ENCODE results near the gene BICC1. TPM values are rescaled to one million over a fixed set of nuclear protein-coding genes. Genes with fewer than 3 reads are reported as not detected.

Gene BICC1
- total RNA-seq, 1 donor from 2014 or later: 1.1 TPM

DNA sequence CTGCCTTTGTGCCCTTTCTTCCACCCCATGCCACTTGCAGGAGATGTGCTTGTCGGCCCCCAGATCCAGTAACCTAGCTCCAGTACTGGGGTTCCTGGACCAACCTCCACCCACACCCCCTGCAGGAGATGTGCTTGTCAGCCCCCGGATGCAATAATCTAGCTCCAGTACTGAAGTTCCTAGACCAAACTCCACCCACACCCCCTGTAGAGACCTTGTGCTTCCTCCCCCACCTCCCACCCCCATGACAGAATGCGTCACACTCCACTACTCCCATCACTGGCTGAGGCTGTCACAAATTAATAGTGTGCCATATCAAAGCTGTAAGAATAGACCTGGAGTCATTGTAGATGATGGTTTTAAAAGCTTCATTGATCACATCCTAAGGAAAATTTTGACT is 185.0 kb downstream of the BICC1 start:
- no peaks in the 10 kb centered on the region for H3K9me3 Mint-ChIP-seq (ENCODE audit: unreplicated experiment)
- H3K4me1 Mint-ChIP-seq (ENCODE audit: unreplicated experiment): no peaks in the 10 kb centered on the region

DNA sequence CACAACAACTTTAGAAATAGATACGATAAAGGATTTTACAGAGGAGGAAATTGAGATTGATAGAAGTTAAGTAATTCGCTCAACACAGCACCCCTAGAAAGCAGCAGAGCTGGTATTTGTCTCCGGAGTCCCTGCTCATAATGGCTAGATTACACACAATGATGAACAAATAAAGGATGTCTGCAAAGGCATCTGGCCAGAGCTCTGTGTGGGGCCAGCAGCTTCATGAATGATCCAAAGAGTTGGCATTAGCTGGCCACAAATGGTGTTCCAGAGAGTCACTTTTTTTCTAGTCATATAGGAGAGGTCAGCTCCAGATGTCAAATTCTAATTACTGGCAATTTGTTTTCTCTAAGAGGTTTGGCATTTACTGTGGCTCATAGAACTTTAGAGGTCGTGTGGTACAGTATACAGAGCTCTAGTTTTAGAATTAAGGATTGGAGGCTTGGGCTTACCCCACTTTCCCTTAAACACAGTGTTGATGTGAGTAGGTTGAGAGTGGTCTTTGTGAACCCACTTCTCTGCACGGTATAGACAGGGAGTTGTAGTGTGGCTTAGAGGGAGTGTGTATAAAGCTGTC is 186.2 kb downstream of the BICC1 start:
- no peaks in the 10 kb centered on the region for H3K9me3 Mint-ChIP-seq (ENCODE audit: unreplicated experiment)
- DNase-seq (ENCODE audit: low spot score): no peak
- no peak overlapping the region for H3K4me3 Mint-ChIP-seq (ENCODE audit: unreplicated experiment)
- no peak overlapping the region for H3K27ac Mint-ChIP-seq (ENCODE audit: unreplicated experiment)
- TF ChIP-seq, protein P1, sequence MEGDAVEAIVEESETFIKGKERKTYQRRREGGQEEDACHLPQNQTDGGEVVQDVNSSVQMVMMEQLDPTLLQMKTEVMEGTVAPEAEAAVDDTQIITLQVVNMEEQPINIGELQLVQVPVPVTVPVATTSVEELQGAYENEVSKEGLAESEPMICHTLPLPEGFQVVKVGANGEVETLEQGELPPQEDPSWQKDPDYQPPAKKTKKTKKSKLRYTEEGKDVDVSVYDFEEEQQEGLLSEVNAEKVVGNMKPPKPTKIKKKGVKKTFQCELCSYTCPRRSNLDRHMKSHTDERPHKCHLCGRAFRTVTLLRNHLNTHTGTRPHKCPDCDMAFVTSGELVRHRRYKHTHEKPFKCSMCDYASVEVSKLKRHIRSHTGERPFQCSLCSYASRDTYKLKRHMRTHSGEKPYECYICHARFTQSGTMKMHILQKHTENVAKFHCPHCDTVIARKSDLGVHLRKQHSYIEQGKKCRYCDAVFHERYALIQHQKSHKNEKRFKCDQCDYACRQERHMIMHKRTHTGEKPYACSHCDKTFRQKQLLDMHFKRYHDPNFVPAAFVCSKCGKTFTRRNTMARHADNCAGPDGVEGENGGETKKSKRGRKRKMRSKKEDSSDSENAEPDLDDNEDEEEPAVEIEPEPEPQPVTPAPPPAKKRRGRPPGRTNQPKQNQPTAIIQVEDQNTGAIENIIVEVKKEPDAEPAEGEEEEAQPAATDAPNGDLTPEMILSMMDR (IDR thresholded peaks at IDR 0.05; ENCODE audit: unreplicated experiment): no peak
- H3K27me3 Mint-ChIP-seq (ENCODE audit: unreplicated experiment): peaks cover 2% of the 10 kb centered on the region
- no peaks in the 10 kb centered on the region for H3K4me1 Mint-ChIP-seq (ENCODE audit: unreplicated experiment)
- H3K36me3 Mint-ChIP-seq (ENCODE audit: low read depth, unreplicated experiment): no peaks in the 10 kb centered on the region

More for the DNA sequence above, 185.0 kb downstream of the BICC1 start:
- no peaks in the 10 kb centered on the region for H3K36me3 Mint-ChIP-seq (ENCODE audit: low read depth, unreplicated experiment)
- no peak for DNase-seq (ENCODE audit: low spot score)
- peaks cover 3% of the 10 kb centered on the region for H3K27me3 Mint-ChIP-seq (ENCODE audit: unreplicated experiment)
- no peak overlapping the region for H3K27ac Mint-ChIP-seq (ENCODE audit: unreplicated experiment)
- no peak overlapping the region for H3K4me3 Mint-ChIP-seq (ENCODE audit: unreplicated experiment)
- TF ChIP-seq, protein P1 (IDR thresholded peaks at IDR 0.05; ENCODE audit: unreplicated experiment): no peak

DNA sequence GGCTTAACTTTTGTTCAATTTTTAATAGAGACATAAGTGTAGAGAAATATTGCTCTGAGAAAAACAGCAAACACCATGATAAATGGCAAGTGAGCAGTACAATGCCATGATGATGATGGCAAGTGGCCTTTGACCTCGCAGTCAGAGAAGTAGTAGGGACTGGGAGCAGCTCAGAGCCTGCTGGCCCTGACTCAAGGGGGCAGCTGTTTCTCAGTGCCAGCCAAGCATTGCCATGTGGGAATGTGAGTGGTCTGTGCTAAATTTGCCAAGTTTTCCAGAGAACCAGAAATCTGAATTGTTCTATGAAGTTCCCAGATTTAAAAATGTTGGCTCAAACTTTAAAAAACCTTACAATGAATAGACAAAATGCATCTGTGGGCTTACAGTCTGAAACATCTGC is 187.9 kb downstream of the BICC1 start:
- no peak overlapping the region for H3K4me3 Mint-ChIP-seq (ENCODE audit: unreplicated experiment)

DNA sequence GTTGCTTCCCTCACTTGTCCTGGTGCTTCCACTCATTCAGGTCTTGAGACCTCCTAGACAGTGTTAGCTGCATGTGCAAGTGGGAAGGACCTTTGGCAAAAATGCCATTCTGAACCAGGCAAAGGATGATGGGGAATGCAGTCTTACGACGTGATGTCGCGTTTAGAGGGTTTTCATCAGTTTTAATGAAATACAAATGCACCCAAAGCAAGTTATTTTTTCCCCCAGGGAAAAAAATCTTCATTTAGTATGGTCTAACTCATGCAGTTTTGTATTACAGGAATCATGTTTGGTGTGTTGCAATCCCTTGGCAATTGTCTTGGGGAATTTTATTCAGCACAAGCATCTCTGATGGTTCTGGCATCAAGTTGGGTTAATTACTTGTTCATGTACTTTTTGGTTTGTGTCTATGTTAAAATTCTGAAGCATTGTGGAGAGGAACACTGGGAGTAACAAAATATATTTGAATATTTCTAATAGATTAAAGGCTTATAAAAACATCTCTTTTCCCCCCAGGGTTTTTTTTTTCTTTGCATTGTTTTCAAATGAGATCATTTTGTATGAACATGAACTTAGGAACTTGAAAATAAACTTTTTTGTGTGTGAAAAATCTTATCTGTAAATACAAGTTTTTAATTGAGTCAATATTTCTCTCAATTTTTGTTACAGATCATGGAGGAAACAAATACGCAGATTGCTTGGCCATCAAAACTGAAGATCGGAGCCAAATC is 188.9 kb downstream of the BICC1 start:
- Mint-ChIP-seq H3K27ac (ENCODE audit: unreplicated experiment) (no peak overlapping the region), H3K9me3 (ENCODE audit: unreplicated experiment) (no peaks in the 10 kb centered on the region), H3K4me1 (ENCODE audit: unreplicated experiment) (no peaks in the 10 kb centered on the region), H3K27me3 (ENCODE audit: unreplicated experiment) (no peaks in the 10 kb centered on the region), H3K4me3 (ENCODE audit: unreplicated experiment) (no peak overlapping the region), H3K36me3 (ENCODE audit: low read depth, unreplicated experiment) (no peaks in the 10 kb centered on the region)
- TF ChIP-seq, protein P1 (IDR thresholded peaks at IDR 0.05; ENCODE audit: unreplicated experiment): no peak
- DNase-seq (ENCODE audit: low spot score): no peak

More for the DNA sequence above, 187.9 kb downstream of the BICC1 start:
- TF ChIP-seq, protein P1 (IDR thresholded peaks at IDR 0.05; ENCODE audit: unreplicated experiment): no peak
- Mint-ChIP-seq H3K9me3 (ENCODE audit: unreplicated experiment) (no peaks in the 10 kb centered on the region), H3K4me1 (ENCODE audit: unreplicated experiment) (no peaks in the 10 kb centered on the region), H3K36me3 (ENCODE audit: low read depth, unreplicated experiment) (no peaks in the 10 kb centered on the region), H3K27me3 (ENCODE audit: unreplicated experiment) (no peaks in the 10 kb centered on the region), H3K27ac (ENCODE audit: unreplicated experiment) (no peak overlapping the region)
- DNase-seq (ENCODE audit: low spot score): no peak

DNA sequence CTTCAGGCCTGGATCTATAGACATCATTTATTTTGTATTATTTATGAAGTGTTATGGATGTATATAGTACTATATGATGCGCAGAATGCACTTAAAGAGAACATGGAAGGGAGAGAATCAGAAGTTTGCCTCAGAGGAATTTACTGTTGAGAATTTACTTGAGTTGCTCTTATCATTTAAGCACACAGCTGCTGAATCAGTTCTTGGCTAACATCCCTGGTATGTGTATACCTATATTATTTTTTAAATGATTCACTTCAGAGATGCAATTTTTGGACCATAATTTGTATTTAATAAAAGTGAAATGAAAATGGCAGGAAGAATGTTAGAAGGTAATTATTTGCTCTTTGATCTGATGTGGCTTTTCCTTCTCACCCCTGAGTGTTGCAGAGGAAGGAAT is 191.6 kb downstream of the BICC1 start:
- H3K27me3 Mint-ChIP-seq (ENCODE audit: unreplicated experiment): no peaks in the 10 kb centered on the region
- TF ChIP-seq, protein P1 (IDR thresholded peaks at IDR 0.05; ENCODE audit: unreplicated experiment): no peak
- H3K4me1 Mint-ChIP-seq (ENCODE audit: unreplicated experiment): no peaks in the 10 kb centered on the region
- H3K4me3 Mint-ChIP-seq (ENCODE audit: unreplicated experiment): no peak overlapping the region
- H3K36me3 Mint-ChIP-seq (ENCODE audit: low read depth, unreplicated experiment): no peaks in the 10 kb centered on the region
- DNase-seq (ENCODE audit: low spot score): no peak
- no peak overlapping the region for H3K27ac Mint-ChIP-seq (ENCODE audit: unreplicated experiment)
- H3K9me3 Mint-ChIP-seq (ENCODE audit: unreplicated experiment): no peaks in the 10 kb centered on the region
